ENCODE measurements around the gene NAALADL1. TPM values are rescaled to one million over a fixed set of nuclear protein-coding genes. Genes with fewer than 3 reads are reported as not detected.

Gene NAALADL1
- total and polyA plus RNA-seq, 2 of the 4 experiments (the other 2 are of a cell fraction) = 3.8 to 5.8 TPM

DNA sequence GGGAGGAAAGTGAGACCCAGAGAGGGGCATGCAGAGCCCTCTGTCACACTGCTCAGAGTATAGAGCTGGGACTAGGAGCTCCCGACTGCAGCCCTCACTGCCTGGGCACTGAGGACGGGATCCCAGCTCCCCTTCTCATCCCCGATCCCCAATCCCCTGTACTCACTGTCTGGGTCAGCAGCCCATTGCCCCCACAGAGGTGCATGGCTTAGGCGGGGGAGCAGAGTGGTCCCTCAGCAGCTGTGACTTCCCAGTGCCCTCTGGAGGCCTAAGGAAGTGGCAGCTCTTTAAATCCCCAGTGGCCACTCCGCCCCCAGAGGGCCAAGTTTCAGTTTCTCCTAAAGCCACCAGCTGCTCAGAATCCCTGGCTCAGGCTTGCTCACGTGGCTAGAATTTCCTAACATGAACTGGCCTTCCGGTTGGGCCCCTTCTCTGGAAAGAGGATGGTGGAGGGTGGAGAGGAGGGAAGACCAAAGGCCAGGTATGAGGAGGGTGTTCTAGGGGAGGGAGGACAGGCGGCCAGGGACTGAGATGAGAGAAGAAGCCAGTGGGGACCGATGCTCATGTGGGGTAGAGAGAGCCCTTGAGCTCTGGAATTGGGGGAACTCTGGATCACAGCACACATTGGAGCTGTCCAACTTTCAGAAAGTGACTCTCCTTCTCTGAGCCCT, 61.5 kb downstream of the NAALADL1 start, which contains the start of gene BATF2:
Gene BATF2 (minus strand): TSS at position 262 of the 671 bp plus-strand sequence. CDS start 57 bp downstream, at position 205.
- dilution Hi-C loops (cut with HindIII; ENCODE audit: low sequenced_read_pairs, unreplicated experiment) (no loop called here), intact Hi-C loops (cut with micrococcal nuclease) (loop anchor here (5.0 kb wide), 1 partner anchor 150 kb away; no protein-coding TSS in a partner anchor), in situ Hi-C loops (cut with MboI; ENCODE audit: low sequenced_read_pairs) (no loop called here)
- H3K36me3 ChIP-seq (ENCODE audit: control insufficient read depth, insufficient read depth, low read length) = no peaks in the 10 kb centered on the region
- H3K9me1 ChIP-seq (ENCODE audit: insufficient read depth, low read length) = peaks cover 7% of the 10 kb centered on the region; the same call in 1 of the 2 replicates
- DNase-seq (peak; percentile 83), ATAC-seq (ENCODE audit: low read depth) (peak; percentile 97)
- H2AK9ac ChIP-seq (replicated peaks; ENCODE audit: low read depth, low read length, poor library complexity) = peak within 1 kb of the TSS; percentile 84
- peak within 1 kb of the TSS; percentile 35; the same call in 1 of the 2 replicates for H2AK5ac ChIP-seq (ENCODE audit: low read depth, low read length)
- WGBS, 2 experiments (ENCODE audit: extremely low coverage in 2 of 2, insufficient read length in 1 of 2) = 0% methylated on average over 3 of the region's 9 CpGs; no CpG with 5 or more reads in 1 of the 2 experiments
- ChIA-PET CTCF (interaction anchor here (0.6 to 1.7 kb wide), 5 partner anchors 10 to 308 kb away, joined by 3 to 6 read pairs (median 4); partner anchors contain the start of gene PPP2R5B), POLR2A (ENCODE audit: unreplicated experiment) (interaction anchor here (0.6 kb wide), 1 partner anchor 1140 kb away, joined by 3 read pairs; no protein-coding TSS in a partner anchor)
- H2BK15ac ChIP-seq (ENCODE audit: low read depth, low read length) = peak within 1 kb of the TSS; percentile 22; the same call in 1 of the 3 replicates
- H4K91ac ChIP-seq (ENCODE audit: insufficient read depth, low read depth, low read length) = peak within 1 kb of the TSS; percentile 25; the same call in 1 of the 2 replicates
- H4K20me1 ChIP-seq (ENCODE audit: insufficient read depth, low read length) = no peaks in the 10 kb centered on the region
- H3K18ac ChIP-seq (ENCODE audit: low read depth, low read length) = no peak within 1 kb of the TSS
- peak within 1 kb of the TSS; percentile 12 to 89; a peak in 2 of 4 replicates for H4K8ac ChIP-seq (ENCODE audit: low read depth in 2 of 2, low read length in 2 of 2)
- H3K9ac ChIP-seq (ENCODE audit: low read depth, low read length) = peak within 1 kb of the TSS; percentile 15; the same call in 1 of the 2 replicates
- 0 out of 2 replicates have a peak, but pooled peaks cover 4% of the 10 kb centered on the region for H3K4me1 ChIP-seq (ENCODE audit: control insufficient read depth, insufficient read depth, low read length)
- H3K56ac ChIP-seq (ENCODE audit: extremely low read depth, insufficient read depth, low read length) = no peak within 1 kb of the TSS
- peak within 1 kb of the TSS; percentile 67; the same call in 1 of the 2 replicates for H3K23ac ChIP-seq (ENCODE audit: low read depth, low read length)
- H3K4ac ChIP-seq (ENCODE audit: low read depth, low read length) = peak within 1 kb of the TSS; percentile 88
- H4K5ac ChIP-seq (ENCODE audit: low read depth, low read length) = peak within 1 kb of the TSS; percentile 3
- BruUV-seq (replicated peaks) = no TSS peak
- H3K79me1 ChIP-seq (ENCODE audit: low read depth in 1 of 2, low read length in 2 of 2) = no peaks in the 10 kb centered on the region
- peak within 1 kb of the TSS; percentile 24 for H3K4me3 ChIP-seq (ENCODE audit: insufficient read depth, low read depth, low read length)
- peak within 1 kb of the TSS; percentile 2; the same call in 1 of the 2 replicates for H3K27ac ChIP-seq (ENCODE audit: insufficient read depth, low read length)
- peak within 1 kb of the TSS; percentile 77 for H2BK120ac ChIP-seq (ENCODE audit: low read depth, low read length)
- H2AFZ ChIP-seq (replicated peaks; ENCODE audit: low read length, poor library complexity) = peak within 1 kb of the TSS; percentile 94
- no peaks in the 10 kb centered on the region for H3K9me3 ChIP-seq (ENCODE audit: control insufficient read depth, insufficient read depth, low read length)
- peak within 1 kb of the TSS; percentile 53 for H2BK20ac ChIP-seq (ENCODE audit: low read depth, low read length)
- H3K27me3 ChIP-seq (ENCODE audit: control insufficient read depth, insufficient read depth, low read length) = no peaks in the 10 kb centered on the region
- H2BK5ac ChIP-seq (ENCODE audit: low read depth, low read length, poor library complexity, severe bottlenecking) = no peak within 1 kb of the TSS
- peak within 1 kb of the TSS; percentile 54 for H3K4me2 ChIP-seq (ENCODE audit: low read depth, low read length)
- H3K14ac ChIP-seq (replicated peaks; ENCODE audit: low read depth, low read length) = peak within 1 kb of the TSS; percentile 61
- TF ChIP-seq MXI1 (IDR thresholded peaks at IDR 0.05; ENCODE audit: borderline replicate concordance, low read depth, low read length) (no peak), SMC3 (IDR thresholded peaks at IDR 0.05; ENCODE audit: low read depth, low read length) (peak; percentile 56), RAD21 (IDR thresholded peaks at IDR 0.05; ENCODE audit: low read length) (peak; percentile 64), FOS (IDR thresholded peaks at IDR 0.05; ENCODE audit: low read depth, low read length) (no peak), BHLHE40 (IDR thresholded peaks at IDR 0.05; ENCODE audit: low read depth, low read length) (peak; percentile 69), MAZ (IDR thresholded peaks at IDR 0.05; ENCODE audit: borderline replicate concordance, low read depth, low read length) (peak; percentile 67; the same call in 1 of the 2 replicates), MAFK (IDR thresholded peaks at IDR 0.05; ENCODE audit: low read depth, low read length) (no peak), CHD1 (IDR thresholded peaks at IDR 0.05; ENCODE audit: low read depth, low read length) (no peak), NFE2L2 (IDR thresholded peaks at IDR 0.05; ENCODE audit: low read depth, low read length) (no peak), RFX5 (IDR thresholded peaks at IDR 0.05; ENCODE audit: low read depth, low read length) (no peak), USF2 (IDR thresholded peaks at IDR 0.05; ENCODE audit: low read depth, low read length) (peak; percentile 88), POLR2A (IDR thresholded peaks at IDR 0.05; ENCODE audit: low read depth, low read length) (no peak)
- TF ChIP-seq, protein P1, sequence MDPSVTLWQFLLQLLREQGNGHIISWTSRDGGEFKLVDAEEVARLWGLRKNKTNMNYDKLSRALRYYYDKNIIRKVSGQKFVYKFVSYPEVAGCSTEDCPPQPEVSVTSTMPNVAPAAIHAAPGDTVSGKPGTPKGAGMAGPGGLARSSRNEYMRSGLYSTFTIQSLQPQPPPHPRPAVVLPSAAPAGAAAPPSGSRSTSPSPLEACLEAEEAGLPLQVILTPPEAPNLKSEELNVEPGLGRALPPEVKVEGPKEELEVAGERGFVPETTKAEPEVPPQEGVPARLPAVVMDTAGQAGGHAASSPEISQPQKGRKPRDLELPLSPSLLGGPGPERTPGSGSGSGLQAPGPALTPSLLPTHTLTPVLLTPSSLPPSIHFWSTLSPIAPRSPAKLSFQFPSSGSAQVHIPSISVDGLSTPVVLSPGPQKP (IDR thresholded peaks at IDR 0.05; ENCODE audit: borderline replicate concordance, low read depth, low read length) = 0 out of 2 replicates have a peak, but pooled peaks have one; percentile 13
- TF ChIP-seq, protein P2, sequence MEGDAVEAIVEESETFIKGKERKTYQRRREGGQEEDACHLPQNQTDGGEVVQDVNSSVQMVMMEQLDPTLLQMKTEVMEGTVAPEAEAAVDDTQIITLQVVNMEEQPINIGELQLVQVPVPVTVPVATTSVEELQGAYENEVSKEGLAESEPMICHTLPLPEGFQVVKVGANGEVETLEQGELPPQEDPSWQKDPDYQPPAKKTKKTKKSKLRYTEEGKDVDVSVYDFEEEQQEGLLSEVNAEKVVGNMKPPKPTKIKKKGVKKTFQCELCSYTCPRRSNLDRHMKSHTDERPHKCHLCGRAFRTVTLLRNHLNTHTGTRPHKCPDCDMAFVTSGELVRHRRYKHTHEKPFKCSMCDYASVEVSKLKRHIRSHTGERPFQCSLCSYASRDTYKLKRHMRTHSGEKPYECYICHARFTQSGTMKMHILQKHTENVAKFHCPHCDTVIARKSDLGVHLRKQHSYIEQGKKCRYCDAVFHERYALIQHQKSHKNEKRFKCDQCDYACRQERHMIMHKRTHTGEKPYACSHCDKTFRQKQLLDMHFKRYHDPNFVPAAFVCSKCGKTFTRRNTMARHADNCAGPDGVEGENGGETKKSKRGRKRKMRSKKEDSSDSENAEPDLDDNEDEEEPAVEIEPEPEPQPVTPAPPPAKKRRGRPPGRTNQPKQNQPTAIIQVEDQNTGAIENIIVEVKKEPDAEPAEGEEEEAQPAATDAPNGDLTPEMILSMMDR (conservative IDR thresholded peaks at IDR 0.05; ENCODE audit: low read depth, low read length) = peak; percentile 64
